OCI-LY1 (cell line): Measurements from ENCODE around the gene TCEAL5.
"Not testable (repeated sequence)": the region's sequence is repeated elsewhere in the genome, so short reads cannot be mapped to it uniquely, and the experiment has no call there.

Source experiments
- H2AFZ ChIP-seq: fragments of 200-600 bp; sonication (generic), shearing (Covaris generic); 2 replicates; pipeline ENCODE4 v1.6.0; 2014; ENCODE audit warnings: antibody characterized with exemption, mild to moderate bottlenecking, low read length
- H3F3A ChIP-seq: fragments of 200-600 bp; sonication (generic), shearing (Covaris generic); 2 replicates; pipeline ENCODE4 v1.6.0; 2014; ENCODE audit warnings: mild to moderate bottlenecking, antibody characterized with exemption, low read length, moderate library complexity; ENCODE audit not compliant: insufficient read depth
- H3K27ac ChIP-seq: fragments of 200-600 bp; sonication (generic); 2 replicates; pipeline ENCODE4 v1.5.1; 2014; ENCODE audit warnings: low read length, mixed run types, mild to moderate bottlenecking, low read depth; ENCODE audit not compliant: poor library complexity, severe bottlenecking
- H3K27me3 ChIP-seq: fragments of 200-600 bp; sonication (generic); 2 replicates; pipeline ENCODE4 v1.6.0; 2014; ENCODE audit warnings: antibody characterized with exemption, mild to moderate bottlenecking, low read length, moderate library complexity; ENCODE audit not compliant: insufficient read depth
- H3K36me3 ChIP-seq: fragments of 200-600 bp; sonication (generic); 2 replicates; pipeline ENCODE4 v1.6.1; 2014; ENCODE audit warnings: mild to moderate bottlenecking, antibody characterized with exemption, low read length, moderate library complexity, mixed read lengths; ENCODE audit not compliant: insufficient read depth
- H3K4me1 ChIP-seq: fragments of 200-600 bp; sonication (generic); 2 replicates; pipeline ENCODE4 v1.5.1; 2014; ENCODE audit warnings: mild to moderate bottlenecking, low read length, moderate library complexity; ENCODE audit not compliant: insufficient read depth, severe bottlenecking
- H3K4me2 ChIP-seq: fragments of 200-600 bp; sonication (generic), shearing (Covaris generic); 2 replicates; pipeline ENCODE4 v1.6.1; 2014; ENCODE audit warnings: low read length
- H3K4me3 ChIP-seq: fragments of 200-600 bp; sonication (generic); 2 replicates; pipeline ENCODE4 v1.5.1; 2014; ENCODE audit warnings: low read length, low read depth, mild to moderate bottlenecking, mixed read lengths; ENCODE audit not compliant: poor library complexity, severe bottlenecking
- H3K79me2 ChIP-seq: fragments of 200-600 bp; shearing (Covaris generic); 2 replicates; pipeline ENCODE4 v1.6.1; 2016; ENCODE audit warnings: mixed run types, low read length, mixed read lengths; ENCODE audit not compliant: insufficient read depth
- H3K9ac ChIP-seq: fragments of 200-600 bp; sonication (generic), shearing (Covaris generic); 2 replicates; pipeline ENCODE4 v1.6.1; 2014; ENCODE audit warnings: mild to moderate bottlenecking, low read length, mixed read lengths
- H3K9me2 ChIP-seq: fragments of 200-600 bp; sonication (generic), shearing (Covaris generic); 2 replicates; pipeline ENCODE4 v1.6.1; 2014; ENCODE audit warnings: low read depth, mild to moderate bottlenecking, low read length, mixed read lengths
- H3K9me3 ChIP-seq: fragments of 200-600 bp; shearing (Covaris generic); 2 replicates; pipeline ENCODE4 v1.6.1; 2014; ENCODE audit warnings: low read length, mixed read lengths
- H4K20me1 ChIP-seq: fragments of 200-600 bp; sonication (generic), shearing (Covaris generic); 2 replicates; pipeline ENCODE4 v1.6.0; 2016; ENCODE audit warnings: mild to moderate bottlenecking, low read length; ENCODE audit not compliant: insufficient read depth
- CTCF ChIP-seq: fragments of 200-600 bp; sonication (generic), shearing (Covaris generic); IDR thresholded peaks from 2 replicates; pipeline ENCODE4 v1.5.1; 2017; ENCODE audit warnings: mild to moderate bottlenecking, antibody characterized with exemption, low read length, moderate library complexity, mixed read lengths
- EZH2 ChIP-seq: fragments of 200-600 bp; sonication (generic), shearing (Covaris generic); IDR thresholded peaks from 2 replicates; pipeline ENCODE4 v1.8.0; 2017; ENCODE audit warnings: borderline replicate concordance, mixed run types, mild to moderate bottlenecking, antibody characterized with exemption, low read length, moderate library complexity, mixed read lengths

The TCEAL5 gene

GRCh38 chrX:103309860-103310554 lies 33.5 kb upstream of the TCEAL5 start:
- Histone ChIP-seq H3K4me3 (peak overlapping the region; percentile 82), H3K9me3 (no peaks in the 10 kb centered on the region), H3K36me3 (no peaks in the 10 kb centered on the region), H3K27ac (no peak overlapping the region), H3K4me2 (peak overlapping the region; percentile 73), H3K79me2 (no peaks in the 10 kb centered on the region), H2AFZ (no peak overlapping the region), H3K4me1 (no peaks in the 10 kb centered on the region), H3K27me3 (no peaks in the 10 kb centered on the region), H4K20me1 (no peaks in the 10 kb centered on the region), H3K9me2 (no peaks in the 10 kb centered on the region), H3F3A (no peaks in the 10 kb centered on the region), H3K9ac (peak overlapping the region; percentile 70)
- TF ChIP-seq EZH2: no peak
- TF ChIP-seq CTCF: no peak

GRCh38 chrX:103305666-103306065 lies 29.1 kb upstream of the TCEAL5 start:
- H3K27me3 ChIP-seq, H4K20me1 ChIP-seq, H3K36me3 ChIP-seq, H3K79me2 ChIP-seq, H3F3A ChIP-seq, H3K4me1 ChIP-seq, H3K9me3 ChIP-seq, H2AFZ ChIP-seq, H3K4me2 ChIP-seq, H3K4me3 ChIP-seq, H3K27ac ChIP-seq, H3K9me2 ChIP-seq, H3K9ac ChIP-seq: not testable (repeated sequence)

- H3K4me1 ChIP-seq: no peaks in the 10 kb centered on the region
- H3K27ac ChIP-seq: no peak overlapping the region
- H4K20me1 ChIP-seq: no peaks in the 10 kb centered on the region
- TF ChIP-seq EZH2 (no peak), CTCF (no peak)
- H3K79me2 ChIP-seq: no peaks in the 10 kb centered on the region
- no peak overlapping the region for H2AFZ ChIP-seq
- H3K9me3 ChIP-seq: no peaks in the 10 kb centered on the region
- no peaks in the 10 kb centered on the region for H3K9me2 ChIP-seq
- H3K4me2 ChIP-seq: no peak overlapping the region
- H3K27me3 ChIP-seq: no peaks in the 10 kb centered on the region
- H3K36me3 ChIP-seq: no peaks in the 10 kb centered on the region
- H3K4me3 ChIP-seq: no peak overlapping the region
- no peak overlapping the region for H3K9ac ChIP-seq
- no peaks in the 10 kb centered on the region for H3F3A ChIP-seq
Measured at GRCh38 chrX:103304705-103305104, 28.2 kb upstream of the TCEAL5 start.

GRCh38 chrX:103293118-103293517 lies 16.6 kb upstream of the TCEAL5 start:
- TF ChIP-seq EZH2 (no peak), CTCF (no peak)
- no peaks in the 10 kb centered on the region for H3K9me2 ChIP-seq
- no peaks in the 10 kb centered on the region for H3K36me3 ChIP-seq
- H3K27me3 ChIP-seq: no peaks in the 10 kb centered on the region
- H3K79me2 ChIP-seq: no peaks in the 10 kb centered on the region
- H3F3A ChIP-seq: no peaks in the 10 kb centered on the region
- H2AFZ ChIP-seq: no peak overlapping the region
- H3K27ac ChIP-seq: no peak overlapping the region
- H3K9ac ChIP-seq: no peak overlapping the region
- no peak overlapping the region for H3K4me3 ChIP-seq
- H4K20me1 ChIP-seq: no peaks in the 10 kb centered on the region
- H3K9me3 ChIP-seq: no peaks in the 10 kb centered on the region
- H3K4me1 ChIP-seq: no peaks in the 10 kb centered on the region
- H3K4me2 ChIP-seq: no peak overlapping the region
